Endothelial cell (in vitro differentiated cells): ENCODE results near the gene ACADS. TPM values are rescaled to one million over a fixed set of nuclear protein-coding genes. Genes with fewer than 3 reads are reported as not detected.
A peak's percentile ranks its signal among the peaks of the same experiment; 100 is the strongest.

Experiments used
- DNase-seq: peaks from one replicate; pipeline ENCODE4 v3.0.0; 2021; ENCODE audit warnings: low spot score
- H3K27ac Mint-ChIP-seq: one replicate; pipeline ENCODE4 v1.8.0; 2021; ENCODE audit warnings: mixed read lengths, inconsistent platforms; ENCODE audit not compliant: unreplicated experiment
- H3K27me3 Mint-ChIP-seq: one replicate; pipeline ENCODE4 v1.8.0; 2021; ENCODE audit warnings: mild to moderate bottlenecking, moderate library complexity, mixed read lengths, inconsistent platforms; ENCODE audit not compliant: unreplicated experiment
- H3K36me3 Mint-ChIP-seq: one replicate; pipeline ENCODE4 v1.8.0; 2021; ENCODE audit warnings: mild to moderate bottlenecking, low read depth, mixed read lengths, inconsistent platforms; ENCODE audit not compliant: unreplicated experiment
- H3K4me1 Mint-ChIP-seq: one replicate; pipeline ENCODE4 v1.8.0; 2021; ENCODE audit warnings: mild to moderate bottlenecking, mixed read lengths, inconsistent platforms; ENCODE audit not compliant: unreplicated experiment
- H3K4me3 Mint-ChIP-seq: one replicate; pipeline ENCODE4 v1.8.0; 2021; ENCODE audit warnings: mild to moderate bottlenecking, mixed read lengths, inconsistent platforms; ENCODE audit not compliant: unreplicated experiment
- H3K9me3 Mint-ChIP-seq: one replicate; pipeline ENCODE4 v1.8.0; 2021; ENCODE audit warnings: mixed read lengths, inconsistent platforms; ENCODE audit not compliant: unreplicated experiment
- total RNA-seq: library from RNA; stranded (reverse); fragmentation: NEBNext Ultra II Directional; extraction: Animal tissue kit (Norgen Biotek cat#: 25700); gene quantifications from one replicate; pipeline ENCODE4 v1.2.1, GENCODE V29; 2021; ENCODE audit not compliant: unreplicated experiment
- TF ChIP-seq, protein P1 (sequence below): fragments of 200-600 bp; sonication (generic); IDR thresholded peaks from one replicate; pipeline ENCODE4 v1.5.0; 2021; ENCODE audit warnings: antibody characterized with exemption; ENCODE audit not compliant: unreplicated experiment

ACADS gene
- total RNA-seq, 1 donor from 2014 or later: 5.6 TPM

GRCh38 chr12:120783197-120783596, 57.6 kb downstream of the ACADS start:
- TF ChIP-seq, protein P1, sequence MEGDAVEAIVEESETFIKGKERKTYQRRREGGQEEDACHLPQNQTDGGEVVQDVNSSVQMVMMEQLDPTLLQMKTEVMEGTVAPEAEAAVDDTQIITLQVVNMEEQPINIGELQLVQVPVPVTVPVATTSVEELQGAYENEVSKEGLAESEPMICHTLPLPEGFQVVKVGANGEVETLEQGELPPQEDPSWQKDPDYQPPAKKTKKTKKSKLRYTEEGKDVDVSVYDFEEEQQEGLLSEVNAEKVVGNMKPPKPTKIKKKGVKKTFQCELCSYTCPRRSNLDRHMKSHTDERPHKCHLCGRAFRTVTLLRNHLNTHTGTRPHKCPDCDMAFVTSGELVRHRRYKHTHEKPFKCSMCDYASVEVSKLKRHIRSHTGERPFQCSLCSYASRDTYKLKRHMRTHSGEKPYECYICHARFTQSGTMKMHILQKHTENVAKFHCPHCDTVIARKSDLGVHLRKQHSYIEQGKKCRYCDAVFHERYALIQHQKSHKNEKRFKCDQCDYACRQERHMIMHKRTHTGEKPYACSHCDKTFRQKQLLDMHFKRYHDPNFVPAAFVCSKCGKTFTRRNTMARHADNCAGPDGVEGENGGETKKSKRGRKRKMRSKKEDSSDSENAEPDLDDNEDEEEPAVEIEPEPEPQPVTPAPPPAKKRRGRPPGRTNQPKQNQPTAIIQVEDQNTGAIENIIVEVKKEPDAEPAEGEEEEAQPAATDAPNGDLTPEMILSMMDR: no peak
- Mint-ChIP-seq H3K27ac (peak overlapping the region; percentile 86), H3K9me3 (no peaks in the 10 kb centered on the region), H3K36me3 (peaks cover 7% of the 10 kb centered on the region), H3K4me1 (peaks cover 29% of the 10 kb centered on the region), H3K4me3 (no peak overlapping the region), H3K27me3 (no peaks in the 10 kb centered on the region)
- DNase-seq: no peak

- no peak overlapping the region for H3K4me3 Mint-ChIP-seq
- DNase-seq: no peak
- peaks cover 12% of the 10 kb centered on the region for H3K36me3 Mint-ChIP-seq
- TF ChIP-seq, protein P1: no peak
- peaks cover 29% of the 10 kb centered on the region for H3K4me1 Mint-ChIP-seq
- no peak overlapping the region for H3K27ac Mint-ChIP-seq
- no peaks in the 10 kb centered on the region for H3K27me3 Mint-ChIP-seq
- H3K9me3 Mint-ChIP-seq: no peaks in the 10 kb centered on the region
Observed at GRCh38 chr12:120784804-120785203, 59.2 kb downstream of the ACADS start.

DNA sequence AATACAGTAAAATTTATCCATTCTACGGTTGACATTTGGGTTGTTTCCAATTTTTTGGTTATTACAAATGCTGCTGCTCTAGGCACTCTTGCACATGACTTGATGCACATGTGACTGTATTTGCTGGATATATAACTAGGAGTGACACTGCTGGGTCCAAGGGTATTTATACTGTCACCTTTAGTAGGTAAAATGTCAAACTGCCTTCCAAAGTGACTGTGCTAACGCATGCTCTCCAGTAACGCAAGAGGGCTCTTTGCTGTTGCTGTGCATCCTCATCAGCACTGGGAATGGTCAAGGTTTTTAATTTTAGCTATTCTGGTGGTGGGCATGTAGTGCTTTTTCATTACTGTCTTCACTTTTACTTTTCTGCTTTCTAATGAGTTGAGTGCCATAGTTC, 62.3 kb downstream of the ACADS start:
- no peak overlapping the region for H3K27ac Mint-ChIP-seq
- H3K27me3 Mint-ChIP-seq: no peaks in the 10 kb centered on the region

More for the DNA sequence above, 62.3 kb downstream of the ACADS start:
- no peak for DNase-seq
- peaks cover 11% of the 10 kb centered on the region for H3K36me3 Mint-ChIP-seq
- H3K4me3 Mint-ChIP-seq: no peak overlapping the region
- H3K9me3 Mint-ChIP-seq: no peaks in the 10 kb centered on the region
- H3K4me1 Mint-ChIP-seq: peaks cover 26% of the 10 kb centered on the region
- TF ChIP-seq, protein P1: no peak

Other genes with a start within 250 kb of the ACADS start
- gene DYNLL1, start 229.7 kb upstream of the ACADS start, total RNA-seq: 392 TPM
- gene COQ5, start 196.7 kb upstream of the ACADS start, total RNA-seq: 27.2 TPM
- gene RNF10, start 191.5 kb upstream of the ACADS start, total RNA-seq: 157 TPM
- 17.8 TPM for gene POP5, start 144.4 kb upstream of the ACADS start, total RNA-seq
- not detected for gene CABP1, start 85.2 kb upstream of the ACADS start, total RNA-seq
- gene MLEC, start 38.7 kb upstream of the ACADS start, total RNA-seq: 124 TPM
- gene UNC119B, start 15.4 kb upstream of the ACADS start, total RNA-seq: 35.0 TPM
- gene SPPL3, start 178.5 kb downstream of the ACADS start, total RNA-seq: 55.4 TPM